NOMO-1 treated with DMSO at 0.1 percent for 48 hours (cell line): Measurements from ENCODE around the gene LATS1.
"Not testable (repeated sequence)": the region's sequence is repeated elsewhere in the genome, so short reads cannot be mapped to it uniquely, and the experiment has no call there.

ENCODE experiments used
- DNase-seq: peaks from one replicate; lab custom pipeline; 2025; ENCODE audit not compliant: unreplicated experiment; lab: John Stamatoyannopoulos, UW

Gene LATS1

GRCh38 chr6:149728499-149729234, 10.8 kb upstream of the LATS1 start:
- DNase-seq: peak; percentile 29

- peak; percentile 84 for DNase-seq
Observed at GRCh38 chr6:149727793-149728498, 10.0 kb upstream of the LATS1 start.

- DNase-seq: no peak
Observed at GRCh38 chr6:149725785-149726184, 7.9 kb upstream of the LATS1 start.

- DNase-seq: peak; percentile 93
Observed at GRCh38 chr6:149723771-149724417, 6.0 kb upstream of the LATS1 start.

GRCh38 chr6:149723262-149723661, 5.4 kb upstream of the LATS1 start:
- no peak for DNase-seq

- no peak for DNase-seq
Observed at GRCh38 chr6:149719531-149719930, 1.6 kb upstream of the LATS1 start.

- DNase-seq: peak; percentile 17
Observed at GRCh38 chr6:149717255-149717587, 680 bp downstream of the LATS1 start.

- DNase-seq: no peak
Observed at GRCh38 chr6:149716181-149716963, 1.5 kb downstream of the LATS1 start.

GRCh38 chr6:149714442-149714841, 3.5 kb downstream of the LATS1 start:
- no peak for DNase-seq

GRCh38 chr6:149711711-149712110, 6.2 kb downstream of the LATS1 start:
- DNase-seq: no peak

GRCh38 chr6:149701714-149702113, 16.2 kb downstream of the LATS1 start:
- no peak for DNase-seq

- DNase-seq: no peak
Observed at GRCh38 chr6:149699150-149699549, 18.8 kb downstream of the LATS1 start.

GRCh38 chr6:149698175-149698574, 19.7 kb downstream of the LATS1 start:
- DNase-seq: no peak

- no peak for DNase-seq
Observed at GRCh38 chr6:149696901-149697300, 21.0 kb downstream of the LATS1 start.

- DNase-seq: no peak
Observed at GRCh38 chr6:149694921-149695320, 23.0 kb downstream of the LATS1 start.

- no peak for DNase-seq
Observed at GRCh38 chr6:149691201-149691600, 26.7 kb downstream of the LATS1 start.

- DNase-seq: no peak
Observed at GRCh38 chr6:149686230-149686629, 31.7 kb downstream of the LATS1 start.

- DNase-seq: no peak
Observed at GRCh38 chr6:149683256-149683859, 34.5 kb downstream of the LATS1 start.

GRCh38 chr6:149681845-149682244, 36.1 kb downstream of the LATS1 start:
- DNase-seq: not testable (repeated sequence)

GRCh38 chr6:149681209-149681608, 36.7 kb downstream of the LATS1 start:
- DNase-seq: no peak

GRCh38 chr6:149680503-149680902, 37.4 kb downstream of the LATS1 start:
- no peak for DNase-seq
